ENCODE results near the gene PPP2R2C. TPM values are rescaled to one million over a fixed set of nuclear protein-coding genes. Genes with fewer than 3 reads are reported as not detected.
A peak's percentile ranks its signal among the peaks of the same experiment; 100 is the strongest.

The PPP2R2C gene
- total and polyA plus RNA-seq, 10 of the 15 experiments (the other 5 are each of a cell fraction or from before 2014, with no cell fraction given) = 0.13 to 0.15 TPM; not detected in 8

DNA sequence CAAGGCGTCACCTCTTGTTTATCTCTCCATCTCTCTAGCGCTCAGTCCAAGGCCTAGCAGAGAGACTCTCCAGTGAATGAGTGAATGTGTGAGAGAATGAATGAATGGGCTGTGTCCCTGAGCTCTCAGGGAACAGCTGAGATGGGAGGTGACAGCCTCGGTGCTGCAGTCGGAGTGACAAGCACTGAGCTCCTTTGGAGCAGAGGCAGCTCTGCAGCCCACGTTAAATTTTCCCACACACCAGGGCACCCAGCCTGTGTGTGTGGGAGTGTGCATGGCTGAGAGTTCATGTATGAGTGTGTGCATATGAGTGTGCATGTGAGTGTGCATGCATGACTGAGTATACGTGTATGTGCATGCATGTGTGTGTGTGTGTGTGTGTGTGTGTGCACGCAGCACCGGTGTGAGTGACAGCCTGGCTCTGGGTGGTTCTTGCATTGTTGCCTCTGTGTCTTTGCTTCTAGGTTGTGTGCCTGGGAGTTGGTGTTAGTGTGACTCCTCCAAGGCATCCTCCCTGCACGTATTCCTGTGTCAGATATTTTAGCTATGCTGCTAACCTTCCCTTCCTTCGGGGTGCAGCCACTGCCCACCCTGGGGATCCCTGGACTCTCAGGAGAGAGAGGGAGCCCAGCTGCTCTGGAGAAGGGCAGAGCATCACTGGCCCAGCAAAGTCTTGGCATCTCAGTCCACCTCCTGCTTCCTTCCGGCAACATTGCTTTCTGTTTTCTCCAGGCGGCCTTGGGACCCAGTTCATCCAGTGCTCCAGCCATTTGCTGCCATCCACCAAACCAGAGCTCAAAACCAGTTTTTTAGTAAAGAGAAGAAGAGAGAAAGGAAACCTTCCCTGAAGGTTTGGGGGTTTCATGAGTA, 98.6 kb downstream of the PPP2R2C start (continued):
- TF ChIP-seq, protein P1, sequence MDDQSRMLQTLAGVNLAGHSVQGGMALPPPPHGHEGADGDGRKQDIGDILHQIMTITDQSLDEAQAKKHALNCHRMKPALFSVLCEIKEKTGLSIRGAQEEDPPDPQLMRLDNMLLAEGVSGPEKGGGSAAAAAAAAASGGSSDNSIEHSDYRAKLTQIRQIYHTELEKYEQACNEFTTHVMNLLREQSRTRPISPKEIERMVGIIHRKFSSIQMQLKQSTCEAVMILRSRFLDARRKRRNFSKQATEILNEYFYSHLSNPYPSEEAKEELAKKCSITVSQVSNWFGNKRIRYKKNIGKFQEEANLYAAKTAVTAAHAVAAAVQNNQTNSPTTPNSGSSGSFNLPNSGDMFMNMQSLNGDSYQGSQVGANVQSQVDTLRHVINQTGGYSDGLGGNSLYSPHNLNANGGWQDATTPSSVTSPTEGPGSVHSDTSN (IDR thresholded peaks at IDR 0.05; ENCODE audit: insufficient replicate concordance, low read depth, low read length) = no peak

DNA sequence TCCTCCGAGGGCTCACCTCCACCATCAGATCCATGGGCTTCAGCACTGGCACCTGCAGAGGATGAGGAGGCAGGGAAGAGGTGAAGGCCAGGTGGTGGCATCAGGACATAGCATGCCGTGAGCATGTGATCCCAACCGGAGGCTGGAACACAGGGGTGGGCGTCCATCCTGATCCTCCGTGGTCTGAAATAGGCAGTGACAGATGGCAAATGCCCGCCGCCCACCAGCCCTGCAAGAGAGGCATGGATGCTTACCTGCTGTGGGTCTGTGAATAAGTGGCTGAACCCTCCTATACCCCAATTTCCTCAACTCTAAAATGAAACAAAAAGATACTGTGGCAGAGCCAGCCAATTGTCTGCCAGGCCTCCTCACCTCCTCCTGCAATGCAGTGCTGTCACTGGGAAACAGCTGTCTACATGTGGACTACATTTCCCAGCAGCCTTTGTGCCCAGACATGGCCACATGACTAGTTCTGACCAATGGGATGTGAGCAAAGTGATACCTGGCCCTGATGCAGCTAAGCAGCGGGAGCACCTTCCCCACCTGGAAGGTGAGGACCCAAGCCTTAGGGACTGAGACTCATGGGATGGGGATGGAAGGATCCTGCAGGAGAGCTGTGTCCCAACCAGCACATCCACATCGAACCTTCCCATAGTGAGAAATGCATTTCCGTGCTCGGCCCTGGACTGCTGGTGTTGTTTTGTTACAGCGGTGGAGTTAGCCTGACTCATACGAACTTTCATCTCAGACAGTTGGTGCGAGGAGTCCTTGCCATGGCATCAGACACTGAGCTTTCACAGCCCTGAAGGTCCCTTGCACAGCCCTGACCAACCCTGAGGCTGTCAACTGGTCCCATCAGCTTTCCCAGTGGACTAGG, 99.5 kb downstream of the PPP2R2C start:
- H3K36me3 ChIP-seq (ENCODE audit: control insufficient read depth in 2 of 2, insufficient read depth in 2 of 2, low read length in 1 of 2) = no peaks in the 10 kb centered on the region
- H3K9me3 ChIP-seq (replicated peaks; ENCODE audit: control insufficient read depth, insufficient read depth, low read length) = no peaks in the 10 kb centered on the region
- BruUV-seq (replicated peaks) = no TSS peak
- ChIA-PET RAD21 (ENCODE audit: unreplicated experiment) (interaction anchor here (0.6 kb wide), 1 partner anchor 127 kb away, joined by 3 read pairs; no protein-coding TSS in a partner anchor), POLR2A (no interaction called here), SMC1A (ENCODE audit: uncharacterized antibody, unreplicated experiment) (no interaction called here), CTCF (no interaction called here)
- H3K79me2 ChIP-seq (ENCODE audit: control insufficient read depth, insufficient read depth, low read length) = no peaks in the 10 kb centered on the region
- in situ Hi-C loops (cut with MboI) = no loop called here
- FAIRE-seq (no peak), ATAC-seq (peak; percentile 82), DNase-seq (ENCODE audit: low read depth, low spot score) (peak; percentile 5)
- H3K27me3 ChIP-seq (replicated peaks in 1 of 2; ENCODE audit: control insufficient read depth in 2 of 2, insufficient read depth in 2 of 2, low read length in 1 of 2) = peaks cover 0 to 2% of the 10 kb centered on the region in 2 experiments
- H3K4me2 ChIP-seq (ENCODE audit: control insufficient read depth, insufficient read depth) = no peak overlapping the region
- no peaks in the 10 kb centered on the region for H3K4me1 ChIP-seq (ENCODE audit: control insufficient read depth, insufficient read depth, low read length)
- no peak overlapping the region for H3K27ac ChIP-seq (ENCODE audit: control insufficient read depth, insufficient read depth)
- no peak overlapping the region for H3K4me3 ChIP-seq
- no peak overlapping the region for H2AFZ ChIP-seq (ENCODE audit: control insufficient read depth, low read depth, low read length)
- H3K9ac ChIP-seq (ENCODE audit: control insufficient read depth, insufficient read depth, low read length) = no peak overlapping the region
- WGBS (ENCODE audit: insufficient coverage, insufficient replicate concordance, low lambda C conversion rate, missing lambda C conversion rate) = 60% methylated on average over 14 of the region's 14 CpGs
- intact Hi-C loops (cut with micrococcal nuclease; ENCODE audit: unreplicated experiment) = no loop called here
- H4K20me1 ChIP-seq (ENCODE audit: control insufficient read depth, insufficient read depth) = no peaks in the 10 kb centered on the region
- TF ChIP-seq CHD2 (IDR thresholded peaks at IDR 0.05; ENCODE audit: borderline replicate concordance, low read depth, low read length) (no peak), RUNX3 (IDR thresholded peaks at IDR 0.05; ENCODE audit: low read length) (no peak), SIX5 (IDR thresholded peaks at IDR 0.05; ENCODE audit: low read depth, low read length, severe bottlenecking) (peak; percentile 79), NBN (IDR thresholded peaks at IDR 0.05) (no peak), ZNF207 (IDR thresholded peaks at IDR 0.05; ENCODE audit: borderline replicate concordance) (no peak), CBX3 (IDR thresholded peaks at IDR 0.05; ENCODE audit: borderline replicate concordance, low read depth) (no peak), RCOR1 (conservative IDR thresholded peaks at IDR 0.05; ENCODE audit: low read depth, low read length) (no peak), CREM (IDR thresholded peaks at IDR 0.05; ENCODE audit: low read depth) (0 out of 2 replicates have a peak, but pooled peaks have one; percentile 13), BHLHE40 (IDR thresholded peaks at IDR 0.05; ENCODE audit: borderline replicate concordance in 1 of 2, low read depth in 2 of 2, low read length in 1 of 2) (no peak)
- TF ChIP-seq, protein P2, sequence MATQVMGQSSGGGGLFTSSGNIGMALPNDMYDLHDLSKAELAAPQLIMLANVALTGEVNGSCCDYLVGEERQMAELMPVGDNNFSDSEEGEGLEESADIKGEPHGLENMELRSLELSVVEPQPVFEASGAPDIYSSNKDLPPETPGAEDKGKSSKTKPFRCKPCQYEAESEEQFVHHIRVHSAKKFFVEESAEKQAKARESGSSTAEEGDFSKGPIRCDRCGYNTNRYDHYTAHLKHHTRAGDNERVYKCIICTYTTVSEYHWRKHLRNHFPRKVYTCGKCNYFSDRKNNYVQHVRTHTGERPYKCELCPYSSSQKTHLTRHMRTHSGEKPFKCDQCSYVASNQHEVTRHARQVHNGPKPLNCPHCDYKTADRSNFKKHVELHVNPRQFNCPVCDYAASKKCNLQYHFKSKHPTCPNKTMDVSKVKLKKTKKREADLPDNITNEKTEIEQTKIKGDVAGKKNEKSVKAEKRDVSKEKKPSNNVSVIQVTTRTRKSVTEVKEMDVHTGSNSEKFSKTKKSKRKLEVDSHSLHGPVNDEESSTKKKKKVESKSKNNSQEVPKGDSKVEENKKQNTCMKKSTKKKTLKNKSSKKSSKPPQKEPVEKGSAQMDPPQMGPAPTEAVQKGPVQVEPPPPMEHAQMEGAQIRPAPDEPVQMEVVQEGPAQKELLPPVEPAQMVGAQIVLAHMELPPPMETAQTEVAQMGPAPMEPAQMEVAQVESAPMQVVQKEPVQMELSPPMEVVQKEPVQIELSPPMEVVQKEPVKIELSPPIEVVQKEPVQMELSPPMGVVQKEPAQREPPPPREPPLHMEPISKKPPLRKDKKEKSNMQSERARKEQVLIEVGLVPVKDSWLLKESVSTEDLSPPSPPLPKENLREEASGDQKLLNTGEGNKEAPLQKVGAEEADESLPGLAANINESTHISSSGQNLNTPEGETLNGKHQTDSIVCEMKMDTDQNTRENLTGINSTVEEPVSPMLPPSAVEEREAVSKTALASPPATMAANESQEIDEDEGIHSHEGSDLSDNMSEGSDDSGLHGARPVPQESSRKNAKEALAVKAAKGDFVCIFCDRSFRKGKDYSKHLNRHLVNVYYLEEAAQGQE (IDR thresholded peaks at IDR 0.05; ENCODE audit: low read depth, low read length) = no peak
- TF ChIP-seq, protein P3, sequence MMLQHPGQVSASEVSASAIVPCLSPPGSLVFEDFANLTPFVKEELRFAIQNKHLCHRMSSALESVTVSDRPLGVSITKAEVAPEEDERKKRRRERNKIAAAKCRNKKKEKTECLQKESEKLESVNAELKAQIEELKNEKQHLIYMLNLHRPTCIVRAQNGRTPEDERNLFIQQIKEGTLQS (IDR thresholded peaks at IDR 0.05; ENCODE audit: borderline replicate concordance, extremely low read depth, low read depth, low read length) = peak; percentile 80; the same call in 1 of the 2 replicates
- TF ChIP-seq, protein P4, sequence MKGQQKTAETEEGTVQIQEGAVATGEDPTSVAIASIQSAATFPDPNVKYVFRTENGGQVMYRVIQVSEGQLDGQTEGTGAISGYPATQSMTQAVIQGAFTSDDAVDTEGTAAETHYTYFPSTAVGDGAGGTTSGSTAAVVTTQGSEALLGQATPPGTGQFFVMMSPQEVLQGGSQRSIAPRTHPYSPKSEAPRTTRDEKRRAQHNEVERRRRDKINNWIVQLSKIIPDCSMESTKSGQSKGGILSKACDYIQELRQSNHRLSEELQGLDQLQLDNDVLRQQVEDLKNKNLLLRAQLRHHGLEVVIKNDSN (IDR thresholded peaks at IDR 0.05; ENCODE audit: borderline replicate concordance, extremely low read length, insufficient read depth, low read depth, low read length) = peak; percentile 90

Data from GM12878 (cell line).